A549 (cell line): Measurements from ENCODE around the gene PTHLH.

Source experiments
- BCL3 ChIP-seq: fragments of >200 bp; sonication (Bioruptor Twin); formaldehyde crosslinking; IDR thresholded peaks from 3 replicates; pipeline ENCODE4 v1.6.1; 2016
- BHLHE40 ChIP-seq: IDR thresholded peaks from 2 replicates; pipeline ENCODE4 v1.6.1; 2012; ENCODE audit warnings: low read depth, low read length, inconsistent platforms
- CTCF ChIP-seq: fragments of >200 bp; sonication (Bioruptor Twin); formaldehyde crosslinking; IDR thresholded peaks from 3 replicates; pipeline ENCODE4 v1.5.1; 2016
- HOXB5 ChIP-seq: fragments of 250-450 bp; sonication (Bioruptor Pico); IDR thresholded peaks from 2 replicates; pipeline ENCODE4 v1.5.0; 2020; ENCODE audit warnings: mild to moderate bottlenecking, moderate library complexity
- POLR2A ChIP-seq: IDR thresholded peaks from 2 replicates; pipeline ENCODE4 v1.6.1; 2012; ENCODE audit warnings: mild to moderate bottlenecking, low read length

- TF ChIP-seq POLR2A (no peak), HOXB5 (CRISPR knock-in tag) (no peak), CTCF (no peak), BHLHE40 (no peak), BCL3 (no peak)
Observed at GRCh38 chr12:27934276-27934675, 38.3 kb downstream of the PTHLH start.
